IMR-90 (cell line): ENCODE data around the gene IGFBPL1. TPM values are rescaled to one million over a fixed set of nuclear protein-coding genes. Genes with fewer than 3 reads are reported as not detected.

ENCODE experiments used
- ATAC-seq: fragments of 200-7000 bp; cut with Tn5 transposase; 2 replicates; pipeline ENCODE4 v1.9.1; 2020; ENCODE audit warnings: low read depth, mild to moderate bottlenecking, moderate library complexity
- BruUV-seq: library from RNA; stranded (reverse); fragments of 400-500 nt; replicated peaks from 2 replicates; lab custom pipeline; 2021; lab: Mats Ljungman, UMichigan
- CTCF ChIA-PET: fragments of 300-600 bp; formaldehyde crosslinking; extraction: SDS; loops from one replicate; lab custom pipeline; 2021; ENCODE audit warnings: antibody characterized with exemption; lab: Yijun Ruan, JAX
- POLR2A ChIA-PET: fragments of 300-600 bp; sonication (Branson Sonifier 250); formaldehyde crosslinking; loops from one replicate; lab custom pipeline; 2022; ENCODE audit warnings: antibody characterized with exemption; ENCODE audit not compliant: unreplicated experiment; lab: Charles Lee
- DNase-seq: peaks from one replicate; pipeline ENCODE4 v3.0.0; 2013
- H2AFZ ChIP-seq: replicated peaks from 2 replicates; pipeline ENCODE3; 2013; ENCODE audit warnings: low read length, mild to moderate bottlenecking; ENCODE audit not compliant: poor library complexity
- H2AK5ac ChIP-seq: 2 replicates; pipeline ENCODE4 v1.6.1; 2013; ENCODE audit warnings: low read depth, low read length, inconsistent platforms
- H2AK9ac ChIP-seq: replicated peaks from 2 replicates; pipeline ENCODE3; 2013; ENCODE audit warnings: mild to moderate bottlenecking, low read depth, low read length, moderate library complexity; ENCODE audit not compliant: poor library complexity
- H2BK120ac ChIP-seq: 2 replicates; pipeline ENCODE4 v1.6.1; 2013; ENCODE audit warnings: low read depth, low read length, inconsistent platforms
- H2BK15ac ChIP-seq: 3 replicates; pipeline ENCODE4 v1.6.1; 2013; ENCODE audit warnings: low read depth, low read length, inconsistent platforms
- H2BK20ac ChIP-seq: 2 replicates; pipeline ENCODE4 v1.6.1; 2013; ENCODE audit warnings: low read depth, mild to moderate bottlenecking, inconsistent platforms, low read length, moderate library complexity
- H2BK5ac ChIP-seq: 2 replicates; pipeline ENCODE4 v1.6.1; 2013; ENCODE audit warnings: mild to moderate bottlenecking, low read depth, low read length, inconsistent platforms; ENCODE audit not compliant: poor library complexity, severe bottlenecking
- H3K14ac ChIP-seq: replicated peaks from 2 replicates; pipeline ENCODE4 v1.6.1; 2013; ENCODE audit warnings: low read depth, low read length, inconsistent platforms
- H3K18ac ChIP-seq: 2 replicates; pipeline ENCODE4 v1.6.1; 2013; ENCODE audit warnings: low read depth, low read length, control low read depth
- H3K23ac ChIP-seq: 2 replicates; pipeline ENCODE4 v1.6.1; 2013; ENCODE audit warnings: low read depth, low read length, inconsistent platforms
- H3K27ac ChIP-seq: 2 replicates; pipeline ENCODE4 v1.5.1; 2013; ENCODE audit warnings: mild to moderate bottlenecking, control low read depth, low read length; ENCODE audit not compliant: insufficient read depth
- H3K27me3 ChIP-seq: 2 replicates; pipeline ENCODE4 v1.6.1; 2013; ENCODE audit warnings: low read length; ENCODE audit not compliant: control insufficient read depth, insufficient read depth
- H3K36me3 ChIP-seq: 2 replicates; pipeline ENCODE4 v1.6.1; 2013; ENCODE audit warnings: low read length, mixed read lengths; ENCODE audit not compliant: control insufficient read depth, insufficient read depth
- H3K4ac ChIP-seq: 2 replicates; pipeline ENCODE4 v1.6.1; 2013; ENCODE audit warnings: low read depth, low read length, inconsistent platforms
- H3K4me1 ChIP-seq: 2 replicates; pipeline ENCODE4 v1.6.1; 2013; ENCODE audit warnings: low read length, mixed read lengths; ENCODE audit not compliant: control insufficient read depth, insufficient read depth
- H3K4me2 ChIP-seq: 2 replicates; pipeline ENCODE4 v1.6.1; 2013; ENCODE audit warnings: low read depth, mild to moderate bottlenecking, control low read depth, low read length, moderate library complexity
- H3K4me3 ChIP-seq: 2 replicates; pipeline ENCODE4 v1.5.1; 2013; ENCODE audit warnings: low read depth, mild to moderate bottlenecking, control low read depth, low read length, moderate library complexity; ENCODE audit not compliant: insufficient read depth
- H3K56ac ChIP-seq: 2 replicates; pipeline ENCODE4 v1.6.1; 2013; ENCODE audit warnings: low read length, inconsistent platforms; ENCODE audit not compliant: insufficient read depth; ENCODE audit errors: extremely low read depth
- H3K79me1 ChIP-seq, 2 experiments: 2 replicates each; pipeline ENCODE4 v1.6.1; 2013; ENCODE audit warnings: low read length in 2 of 2, inconsistent platforms in 1 of 2, low read depth in 1 of 2
- H3K9ac ChIP-seq: 2 replicates; pipeline ENCODE4 v1.6.1; 2013; ENCODE audit warnings: low read depth, low read length, control low read depth
- H3K9me1 ChIP-seq: 2 replicates; pipeline ENCODE4 v1.6.1; 2013; ENCODE audit warnings: low read length, inconsistent platforms; ENCODE audit not compliant: insufficient read depth
- H3K9me3 ChIP-seq: 2 replicates; pipeline ENCODE4 v1.6.1; 2013; ENCODE audit warnings: low read length; ENCODE audit not compliant: control insufficient read depth, insufficient read depth
- H4K20me1 ChIP-seq: 2 replicates; pipeline ENCODE4 v1.6.1; 2013; ENCODE audit warnings: low read length, inconsistent platforms; ENCODE audit not compliant: insufficient read depth
- H4K5ac ChIP-seq: 2 replicates; pipeline ENCODE4 v1.6.1; 2013; ENCODE audit warnings: mild to moderate bottlenecking, low read depth, low read length, control low read depth
- H4K8ac ChIP-seq, 2 experiments: 2 replicates each; pipeline ENCODE4 v1.6.1; 2013; ENCODE audit warnings: low read depth in 2 of 2, low read length in 2 of 2, control low read depth in 1 of 2, inconsistent platforms in 1 of 2
- H4K91ac ChIP-seq: 2 replicates; pipeline ENCODE4 v1.6.1; 2013; ENCODE audit warnings: low read depth, low read length, inconsistent platforms; ENCODE audit not compliant: insufficient read depth
- RCOR1 ChIP-seq: IDR thresholded peaks from 2 replicates; pipeline ENCODE4 v1.6.1; 2012; ENCODE audit warnings: mild to moderate bottlenecking, low read length, improper control_type of control experiment; ENCODE audit not compliant: insufficient replicate concordance
- WGBS, 2 experiments: methylation state at CpG; one replicate each; pipeline versions ENCODE4 v1.1.5 to v1.1.7; 2013; ENCODE audit warnings: missing lambda C conversion rate in 2 of 2; ENCODE audit not compliant: insufficient read length in 1 of 2; ENCODE audit errors: extremely low coverage in 2 of 2; 5-methylcytosine and 5-hydroxymethylcytosine counted together
- dilution Hi-C: fragments of 300-500 bp; cut with HindIII; formaldehyde crosslinking; loops from one replicate; pipeline ENCODE4 v1.14.3; 2018; ENCODE audit warnings: low sequenced_read_pairs; ENCODE audit not compliant: unreplicated experiment
- in situ Hi-C: fragments of 300-500 bp; cut with MboI; formaldehyde crosslinking; loops from 3 replicates; pipeline ENCODE4 v1.14.3; 2019; ENCODE audit warnings: low sequenced_read_pairs, inconsistent platforms, mixed read lengths
- intact Hi-C: fragments of 100-400 bp; cut with micrococcal nuclease; formaldehyde crosslinking; loops from 2 replicates; pipeline ENCODE4 v1.10.0; 2022
- polyA plus RNA-seq, 3 experiments: library from polyadenylated mRNA; depleted of rRNA; stranded (reverse); fragments of >200 nt; gene quantifications; 2 replicates each; pipeline ENCODE4 v1.2.3, GENCODE V29; 2012; ENCODE audit warnings: low replicate concordance in 1 of 3
- total RNA-seq: library from RNA; depleted of rRNA; stranded (reverse); fragments of >200 nt; gene quantifications from 2 replicates; pipeline ENCODE4 v1.2.3, GENCODE V29; 2012

IGFBPL1 gene
- total and polyA plus RNA-seq, 2 of the 4 experiments (the other 2 are of a cell fraction), result not detected

GRCh38 chr9:38376021-38376670 lies 48.1 kb downstream of the IGFBPL1 start:
- Histone ChIP-seq H3K4me3 (no peak overlapping the region), H4K20me1 (no peaks in the 10 kb centered on the region), H4K91ac (no peak overlapping the region), H3K9me3 (no peaks in the 10 kb centered on the region), H3K27me3 (peaks cover 38% of the 10 kb centered on the region), H3K4me2 (no peak overlapping the region), H2AK5ac (no peak overlapping the region), H4K5ac (no peak overlapping the region), H3K14ac (no peak overlapping the region), H2BK20ac (no peak overlapping the region), H3K36me3 (no peaks in the 10 kb centered on the region), H3K79me1 (no peaks in the 10 kb centered on the region), H2AFZ (no peak overlapping the region), H3K4me1 (no peaks in the 10 kb centered on the region; the same call in 1 of the 2 replicates), H2BK15ac (no peak overlapping the region), H3K18ac (no peak overlapping the region), H2AK9ac (no peak overlapping the region), H4K8ac (no peak overlapping the region), H3K56ac (no peak overlapping the region), H2BK120ac (no peak overlapping the region), H3K9me1 (no peaks in the 10 kb centered on the region), H3K4ac (no peak overlapping the region), H3K23ac (no peak overlapping the region), H2BK5ac (no peak overlapping the region), H3K27ac (no peak overlapping the region), H3K9ac (no peak overlapping the region)
- WGBS, 2 experiments, result 53% methylated on average over 2 of the region's 9 CpGs; no CpG with 5 or more reads in 1 of the 2 experiments
- DNase-seq, result no peak
- TF ChIP-seq RCOR1, result no peak
- dilution Hi-C loops (loop anchor here (25.0 kb wide), 1 partner anchor 464 kb away; the partner anchor contains the start of gene SLC25A51), in situ Hi-C loops (no loop called here), intact Hi-C loops (no loop called here)
- no peak for ATAC-seq
- ChIA-PET POLR2A (no interaction called here), CTCF (interaction anchor here (0.7 to 1.4 kb wide), 2 partner anchors 9 to 433 kb away, joined by 3 to 6 read pairs; no protein-coding TSS in a partner anchor)
- no TSS peak for BruUV-seq
